ENCODE data around the gene EIF3L.

The EIF3L gene

GRCh38 chr22:37817705-37818408, 31.4 kb upstream of the EIF3L start:
- peak in 1 of 2 experiments; percentile 68 for DNase-seq

GRCh38 chr22:37818409-37819104, 30.7 kb upstream of the EIF3L start:
- DNase-seq: no peak

DNA sequence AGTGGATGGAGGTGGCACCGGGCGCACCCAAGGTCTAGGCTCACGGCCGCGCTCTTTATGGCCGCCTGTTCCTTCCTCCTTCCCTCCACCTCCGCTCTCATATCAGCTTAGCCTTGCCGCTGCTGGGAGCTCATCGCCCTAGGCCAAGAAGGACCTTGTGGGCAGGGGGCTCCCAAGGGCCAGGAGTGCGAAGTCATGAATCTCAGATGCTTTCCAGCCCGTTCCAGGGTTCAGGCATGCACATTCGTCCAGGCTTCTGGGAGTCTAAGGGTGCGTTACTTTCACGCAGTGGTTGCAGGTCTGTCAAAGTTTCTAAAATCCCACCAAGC, 30.1 kb upstream of the EIF3L start:
- no peak for DNase-seq

DNA sequence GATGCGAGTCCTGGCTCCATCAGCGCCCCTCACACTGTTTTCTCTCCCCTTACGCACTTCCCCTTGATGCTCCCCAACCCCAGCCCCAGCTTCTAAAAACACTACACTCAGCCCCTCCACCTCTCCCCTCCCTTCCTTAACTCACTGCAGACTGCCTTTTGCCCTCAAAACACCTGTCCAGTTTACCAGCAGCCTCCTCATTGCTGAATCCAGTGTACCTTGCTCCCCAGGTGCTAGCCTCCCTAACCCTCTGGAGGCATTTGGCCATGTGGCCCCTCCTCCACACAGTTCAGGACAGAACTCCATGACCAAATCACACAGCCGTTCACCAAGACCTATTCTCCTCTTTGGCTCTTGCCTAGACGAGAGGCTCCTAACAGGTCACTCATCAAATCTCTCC, 28.9 kb upstream of the EIF3L start:
- no peak for DNase-seq

- DNase-seq: no peak
These were observed 27.0 kb upstream of the EIF3L start for GRCh38 chr22:37822079-37822833.

DNA sequence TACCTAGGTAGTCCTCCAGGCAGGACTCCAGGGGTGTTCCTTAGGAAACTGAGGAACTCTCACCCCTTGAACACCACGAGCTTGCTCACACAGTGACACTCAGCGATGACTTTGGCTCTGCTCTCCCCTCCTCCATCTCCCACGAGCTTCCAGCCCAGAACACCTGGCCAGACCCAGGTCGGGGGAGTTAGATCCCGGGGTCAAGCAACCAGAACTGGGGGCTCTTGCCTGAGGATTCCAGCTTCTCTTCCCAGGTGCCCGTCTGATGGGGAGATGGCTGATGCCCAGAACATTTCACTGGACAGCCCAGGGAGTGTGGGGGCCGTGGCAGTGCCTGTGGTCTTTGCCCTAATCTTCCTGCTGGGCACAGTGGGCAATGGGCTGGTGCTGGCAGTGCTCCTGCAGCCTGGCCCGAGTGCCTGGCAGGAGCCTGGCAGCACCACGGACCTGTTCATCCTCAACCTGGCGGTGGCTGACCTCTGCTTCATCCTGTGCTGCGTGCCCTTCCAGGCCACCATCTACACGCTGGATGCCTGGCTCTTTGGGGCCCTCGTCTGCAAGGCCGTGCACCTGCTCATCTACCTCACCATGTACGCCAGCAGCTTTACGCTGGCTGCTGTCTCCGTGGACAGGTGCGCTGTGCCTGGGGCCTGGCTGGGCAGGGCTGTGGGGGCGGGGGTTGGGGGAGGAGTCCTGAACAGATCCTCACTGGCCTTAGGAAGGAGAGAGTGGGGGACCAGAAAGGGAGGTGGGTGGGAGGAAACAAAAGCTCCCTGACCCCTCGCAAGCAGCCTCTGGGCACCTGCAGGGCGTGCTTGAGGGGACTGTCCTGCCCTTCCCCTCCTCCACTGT, 25.9 kb upstream of the EIF3L start, which contains the start of gene GALR3:
Gene GALR3 (plus strand): TSS at position 249 of the 852 bp plus-strand sequence. CDS start 25 bp downstream, at position 274.
- DNase-seq: no peak

DNA sequence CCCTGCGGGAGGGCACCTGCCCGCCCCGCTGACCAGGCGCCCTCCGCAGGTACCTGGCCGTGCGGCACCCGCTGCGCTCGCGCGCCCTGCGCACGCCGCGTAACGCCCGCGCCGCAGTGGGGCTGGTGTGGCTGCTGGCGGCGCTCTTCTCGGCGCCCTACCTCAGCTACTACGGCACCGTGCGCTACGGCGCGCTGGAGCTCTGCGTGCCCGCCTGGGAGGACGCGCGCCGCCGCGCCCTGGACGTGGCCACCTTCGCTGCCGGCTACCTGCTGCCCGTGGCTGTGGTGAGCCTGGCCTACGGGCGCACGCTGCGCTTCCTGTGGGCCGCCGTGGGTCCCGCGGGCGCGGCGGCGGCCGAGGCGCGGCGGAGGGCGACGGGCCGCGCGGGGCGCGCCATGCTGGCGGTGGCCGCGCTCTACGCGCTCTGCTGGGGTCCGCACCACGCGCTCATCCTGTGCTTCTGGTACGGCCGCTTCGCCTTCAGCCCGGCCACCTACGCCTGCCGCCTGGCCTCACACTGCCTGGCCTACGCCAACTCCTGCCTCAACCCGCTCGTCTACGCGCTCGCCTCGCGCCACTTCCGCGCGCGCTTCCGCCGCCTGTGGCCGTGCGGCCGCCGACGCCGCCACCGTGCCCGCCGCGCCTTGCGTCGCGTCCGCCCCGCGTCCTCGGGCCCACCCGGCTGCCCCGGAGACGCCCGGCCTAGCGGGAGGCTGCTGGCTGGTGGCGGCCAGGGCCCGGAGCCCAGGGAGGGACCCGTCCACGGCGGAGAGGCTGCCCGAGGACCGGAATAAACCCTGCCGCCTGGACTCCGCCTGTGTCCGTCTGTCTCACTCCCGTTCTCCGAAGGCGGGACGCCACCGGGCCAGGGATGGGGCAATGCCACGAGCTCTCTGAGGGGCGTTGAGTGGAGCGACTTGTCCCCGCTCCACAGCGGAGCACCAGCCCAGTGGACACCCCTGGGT, 24.3 kb upstream of the EIF3L start:
- peak in 1 of 2 experiments; percentile 15 for DNase-seq

GRCh38 chr22:37827056-37827455, 22.2 kb upstream of the EIF3L start:
- DNase-seq: no peak

- DNase-seq: no peak
These were observed 19.0 kb upstream of the EIF3L start for GRCh38 chr22:37830093-37830842.

GRCh38 chr22:37831472-37831871, 17.7 kb upstream of the EIF3L start:
- DNase-seq: no peak

DNA sequence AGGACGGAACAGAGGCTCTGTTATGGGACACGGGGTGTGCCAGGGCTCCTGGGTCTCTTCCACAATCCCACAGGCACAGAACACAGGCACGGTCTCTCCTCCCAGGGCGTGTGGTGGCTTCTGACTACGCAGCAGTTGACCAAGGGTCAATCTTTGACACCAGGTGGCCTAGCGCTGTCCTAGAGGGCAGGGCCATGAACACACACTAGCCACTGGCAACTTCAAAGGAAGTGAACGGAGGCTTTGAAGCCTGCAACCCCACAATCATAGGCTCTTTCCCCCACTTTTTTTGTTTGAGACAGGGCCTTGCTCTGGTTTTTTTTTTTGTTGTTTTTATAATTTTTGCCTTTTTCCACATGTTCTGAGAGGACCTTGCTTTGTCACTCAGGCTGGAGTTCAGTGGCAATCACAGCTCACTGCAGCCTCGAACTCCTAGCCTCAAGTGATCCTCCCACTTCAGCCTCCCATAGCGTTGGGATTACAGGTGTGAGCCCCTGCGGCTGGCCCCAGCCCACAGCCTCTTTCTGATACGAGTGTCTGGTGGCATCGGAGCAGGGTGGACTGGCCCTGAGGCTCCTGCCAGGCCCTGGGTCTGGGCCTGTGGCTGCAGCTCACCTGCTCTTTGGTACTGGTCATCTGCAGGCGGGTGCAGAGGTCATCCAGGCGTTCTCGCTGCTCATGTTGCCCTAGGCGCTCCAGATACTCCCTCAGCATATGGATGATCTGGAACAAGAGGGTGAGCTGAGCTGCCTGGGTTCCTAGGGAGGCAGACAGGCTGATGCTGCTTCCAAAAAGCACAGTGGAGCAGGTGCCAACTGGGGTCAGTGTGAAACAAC, 17.0 kb upstream of the EIF3L start:
- DNase-seq: no peak

DNA sequence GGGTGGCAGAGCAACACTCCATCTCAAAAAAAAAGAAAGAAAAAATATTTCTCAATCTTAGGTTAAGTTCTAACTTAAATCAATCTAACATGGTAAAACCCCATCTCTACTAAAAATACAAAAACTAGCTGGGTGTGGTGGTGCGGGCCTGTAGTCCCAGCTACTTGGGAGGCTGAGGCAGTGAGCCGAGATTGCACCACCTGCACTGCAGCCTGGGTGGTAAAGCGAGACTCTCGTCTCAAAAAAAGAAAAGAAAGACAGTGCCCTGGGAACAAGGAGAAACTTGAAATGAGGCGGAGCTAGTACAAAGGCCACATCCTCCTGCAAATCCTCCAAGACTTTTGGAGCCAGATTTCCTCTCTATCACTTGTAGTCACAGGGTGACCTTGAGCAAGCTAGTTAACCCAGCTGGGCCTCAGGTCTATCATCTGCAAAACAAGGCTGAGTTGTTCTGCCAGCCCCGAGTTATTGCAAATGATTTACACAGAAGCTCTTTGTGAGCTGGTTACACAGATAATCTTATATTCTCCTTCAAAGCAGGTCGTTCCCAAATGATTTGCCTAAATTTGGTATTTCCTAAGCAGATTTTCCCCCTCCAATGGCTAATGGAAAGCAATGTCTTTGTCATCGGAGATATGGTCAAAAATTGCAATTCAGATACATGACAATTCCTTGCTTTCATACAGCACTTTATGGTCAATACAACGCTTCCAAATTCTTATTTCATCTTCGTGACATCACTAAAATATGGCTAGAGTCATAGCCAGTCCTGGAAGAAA, 7.0 kb upstream of the EIF3L start:
- no peak for DNase-seq

DNA sequence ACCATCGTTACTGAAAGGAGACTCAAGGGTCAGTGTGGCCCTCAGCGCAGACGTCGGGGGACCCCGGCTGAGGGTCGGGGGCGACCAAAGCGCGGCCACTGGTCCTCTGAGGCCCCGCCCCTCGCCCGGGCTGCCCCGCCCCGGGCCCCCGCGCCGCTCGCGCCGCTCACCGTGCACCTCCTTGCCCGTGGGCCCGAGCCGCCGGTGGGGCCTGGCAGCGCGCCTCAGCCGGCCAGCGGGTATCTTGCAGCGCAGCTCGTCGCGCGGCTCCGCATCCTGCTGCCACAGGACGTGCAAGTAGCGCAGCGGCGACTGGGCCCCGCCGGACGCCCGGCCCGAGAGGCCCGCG, 5.5 kb upstream of the EIF3L start:
- peak in 1 of 2 experiments; percentile 20 for DNase-seq

DNA sequence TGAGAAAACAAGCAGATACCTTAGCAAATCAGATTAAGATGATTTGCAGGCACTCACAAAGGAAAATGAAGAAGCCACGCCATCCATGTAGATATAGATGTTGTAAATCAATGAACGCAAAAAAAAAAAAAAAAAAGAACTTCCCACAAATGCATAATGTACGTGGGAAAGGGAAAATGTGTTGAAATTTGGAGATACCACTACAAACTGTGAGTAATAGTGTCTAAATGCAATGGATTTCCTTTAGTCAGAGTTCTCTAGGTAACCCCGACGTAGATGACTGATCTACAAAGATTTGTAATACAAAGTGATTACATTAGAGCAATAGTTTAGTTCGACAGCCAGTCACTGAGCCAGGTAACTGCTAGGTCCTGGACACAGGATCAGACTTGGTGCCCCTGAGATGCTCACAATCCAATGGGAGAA, 4.3 kb upstream of the EIF3L start:
- DNase-seq: no peak

DNA sequence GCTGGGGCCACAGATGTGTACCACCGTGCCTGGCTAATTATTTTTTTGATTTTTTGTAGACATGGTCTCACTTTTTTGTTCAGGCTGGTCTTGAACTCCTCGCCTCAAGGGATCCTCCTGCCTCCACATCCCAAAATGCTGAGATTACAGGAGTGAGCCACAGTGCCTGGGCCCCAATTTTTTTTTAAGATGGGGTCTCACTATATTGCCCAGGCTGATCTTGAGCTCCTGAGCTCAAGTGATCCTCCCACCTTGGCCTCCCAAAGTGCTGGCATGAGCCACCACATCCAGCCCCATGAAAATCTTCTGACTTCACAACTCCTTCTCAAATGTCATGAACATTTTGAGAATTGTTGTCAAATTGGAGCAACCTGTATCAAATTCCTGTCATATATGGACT, 2.8 kb upstream of the EIF3L start:
- DNase-seq: no peak

- DNase-seq: peak in 1 of 2 experiments; percentile 56
These were observed 581 bp upstream of the EIF3L start for GRCh38 chr22:37848587-37849088.

GRCh38 chr22:37850801-37851200, 1.6 kb downstream of the EIF3L start:
- no peak for DNase-seq

DNA sequence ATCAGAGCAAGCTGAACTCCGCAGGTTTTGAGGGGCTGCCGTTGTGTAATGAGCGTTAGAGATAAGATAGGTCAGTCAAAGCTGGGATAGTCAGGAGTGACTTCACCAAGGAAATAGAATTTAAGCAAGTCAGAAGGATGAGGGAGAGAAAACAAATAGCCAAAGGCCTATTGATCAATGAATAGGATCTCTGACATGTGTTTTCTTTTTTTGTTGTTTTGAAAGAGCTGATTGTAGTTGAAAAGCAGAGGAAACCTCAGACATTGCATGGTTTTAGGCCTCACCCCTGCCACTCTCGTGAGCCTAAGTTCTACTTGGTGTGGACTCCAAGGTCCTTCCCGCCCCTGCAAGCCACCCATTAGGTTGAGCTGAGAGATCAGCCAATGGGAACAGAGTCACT, 3.2 kb downstream of the EIF3L start:
- no peak for DNase-seq

DNA sequence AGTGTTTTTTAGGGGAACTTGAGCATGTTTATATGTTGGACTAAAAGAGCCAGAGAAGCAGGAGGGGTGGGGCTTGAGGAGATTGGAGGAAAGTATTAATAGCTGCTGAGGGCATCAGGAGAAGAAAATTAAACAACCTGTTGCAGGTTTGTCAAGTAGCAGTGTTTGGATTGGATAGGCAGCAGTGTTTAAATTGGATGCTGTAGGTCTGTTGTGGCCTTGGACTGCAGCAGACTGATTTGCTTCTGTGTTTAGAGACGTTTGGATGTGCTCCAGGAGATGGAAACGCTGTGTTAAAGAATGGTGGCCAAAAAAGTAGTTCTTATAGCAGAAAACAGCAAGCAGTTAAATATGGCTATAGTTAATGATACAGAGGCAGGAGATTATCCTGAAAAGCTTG, 5.7 kb downstream of the EIF3L start:
- DNase-seq: no peak

Data from SW 1271 (cell line).